K562 (cell line): Measurements from ENCODE around the gene ZNF148. TPM values are rescaled to one million over a fixed set of nuclear protein-coding genes. Genes with fewer than 3 reads are reported as not detected.

Experiments used
- ATAC-seq: fragments of 200-7000 bp; cut with Tn5 transposase; 3 replicates; pipeline ENCODE4 v1.9.1; 2020; ENCODE audit warnings: moderate library complexity
- BruUV-seq: library from RNA; stranded (reverse); fragments of 400-500 nt; replicated peaks from 2 replicates; lab custom pipeline; 2021; lab: Mats Ljungman, UMichigan
- CTCF ChIA-PET: fragments of 300-600 bp; formaldehyde crosslinking; extraction: SDS; loops from one replicate; lab custom pipeline; 2021; ENCODE audit warnings: low intra/inter-chr PET ratio; lab: Yijun Ruan, JAX
- POLR2A ChIA-PET: fragments of 300-600, 350-650 bp; sonication (Branson Sonifier 250); formaldehyde crosslinking; extraction: SDS; loops from one replicate; lab custom pipeline; 2021; ENCODE audit warnings: antibody characterized with exemption, inconsistent platforms; lab: Yijun Ruan, JAX
- DNase-seq, 4 experiments: peaks; one replicate each; pipeline versions ENCODE4 v3.0.0 to v3.0.0-alpha.2; 2011 to 2018; ENCODE audit warnings: low spot score in 3 of 4, mixed read lengths in 3 of 4; ENCODE audit errors: extremely low read depth in 1 of 4
- FAIRE-seq: peaks from 2 replicates; lab custom pipeline; 2011; peaks lifted over from hg19 to GRCh38; lab: Jason Lieb, UNC
- H2AFZ ChIP-seq: 2 replicates; pipeline ENCODE4 v1.6.0; 2011; ENCODE audit warnings: low read depth, low read length, control low read depth, inconsistent platforms
- H3K27ac ChIP-seq: fragments of 200-600 bp; 3 replicates; pipeline ENCODE4 v1.8.0; 2011; ENCODE audit warnings: low read depth, mild to moderate bottlenecking, control low read depth, inconsistent platforms, low read length, moderate library complexity, mixed read lengths; ENCODE audit errors: extremely low read depth
- H3K27me3 ChIP-seq, 2 experiments: fragments of 300-600 bp in 1 of 2; 2 replicates in 1 of 2; 3 replicates in 1 of 2; pipeline versions ENCODE4 v1.6.0 to v1.8.0; 2011; ENCODE audit warnings: inconsistent platforms in 2 of 2, low read length in 2 of 2, mild to moderate bottlenecking in 1 of 2, mixed read lengths in 1 of 2, moderate library complexity in 1 of 2; ENCODE audit not compliant: control insufficient read depth in 2 of 2, insufficient read depth in 2 of 2
- H3K36me3 ChIP-seq: fragments of 300-600 bp; 3 replicates; pipeline ENCODE4 v1.8.0; 2011; ENCODE audit warnings: mild to moderate bottlenecking, low read length, inconsistent platforms; ENCODE audit not compliant: control insufficient read depth, insufficient read depth
- H3K4me1 ChIP-seq, 2 experiments: fragments of 200-600 bp in 1 of 2; replicated peaks in 1 of 2; 2 replicates in 1 of 2; 3 replicates in 1 of 2; pipeline versions ENCODE4 v1.5.1 to v1.8.0; 2011; ENCODE audit warnings: inconsistent platforms in 2 of 2, low read length in 2 of 2, mild to moderate bottlenecking in 1 of 2, mixed read lengths in 1 of 2, moderate library complexity in 1 of 2; ENCODE audit not compliant: control insufficient read depth in 2 of 2, insufficient read depth in 2 of 2
- H3K4me2 ChIP-seq: 2 replicates; pipeline ENCODE4 v1.6.1; 2011; ENCODE audit warnings: low read length, control low read depth, inconsistent platforms, mixed read lengths; ENCODE audit not compliant: insufficient read depth
- H3K4me3 ChIP-seq: fragments of 200-600 bp; sonication (generic), shearing (Covaris generic); 2 replicates; pipeline ENCODE4 v1.5.1; 2016; ENCODE audit warnings: control low read depth, inconsistent platforms
- H3K79me2 ChIP-seq: fragments of 200-600 bp; 3 replicates; pipeline ENCODE4 v1.8.0; 2011; ENCODE audit warnings: low read length, inconsistent platforms; ENCODE audit not compliant: control insufficient read depth, insufficient read depth
- H3K9ac ChIP-seq, 2 experiments: 2 replicates each; pipeline versions ENCODE4 v1.6.0 to v1.6.1; 2011; ENCODE audit warnings: low read depth in 2 of 2, low read length in 2 of 2, control low read depth in 1 of 2, inconsistent platforms in 1 of 2, mild to moderate bottlenecking in 1 of 2, mixed read lengths in 1 of 2; ENCODE audit not compliant: insufficient read depth in 1 of 2
- H3K9me1 ChIP-seq: one replicate; pipeline ENCODE4 v1.6.0; 2011; ENCODE audit warnings: inconsistent platforms, mild to moderate bottlenecking, low read length, moderate library complexity; ENCODE audit not compliant: control insufficient read depth, insufficient read depth
- H3K9me3 ChIP-seq: replicated peaks from 2 replicates; pipeline ENCODE4 v1.5.1; 2011; ENCODE audit warnings: low read depth, low read length, inconsistent platforms; ENCODE audit not compliant: control insufficient read depth, insufficient read depth
- H4K20me1 ChIP-seq: replicated peaks from 2 replicates; pipeline ENCODE4 v1.6.1; 2011; ENCODE audit warnings: low read length, inconsistent platforms, mixed read lengths; ENCODE audit not compliant: control insufficient read depth, insufficient read depth
- BMI1 ChIP-seq: fragments of 150-350 bp; IDR thresholded peaks from 2 replicates; pipeline ENCODE4 v1.6.1; 2014; ENCODE audit warnings: low read length
- CEBPB ChIP-seq: fragments of 450-650 bp; IDR thresholded peaks from 2 replicates; pipeline ENCODE4 v1.6.1; 2016; ENCODE audit warnings: missing genetic modification characterization, missing compliant biosample characterization
- CREM ChIP-seq: IDR thresholded peaks from 2 replicates; pipeline ENCODE4 v1.6.1; 2014; ENCODE audit warnings: antibody characterized with exemption, low read depth
- DMBX1 ChIP-seq: fragments of 250-450 bp; sonication (Bioruptor Pico); IDR thresholded peaks from 2 replicates; pipeline ENCODE4 v1.8.0; 2022; ENCODE audit warnings: inconsistent platforms, mild to moderate bottlenecking, moderate library complexity, borderline replicate concordance
- ESRRA ChIP-seq: fragments of 450-650 bp; IDR thresholded peaks from 2 replicates; pipeline ENCODE4 v1.6.1; 2014; ENCODE audit warnings: low read depth, mild to moderate bottlenecking, moderate library complexity, borderline replicate concordance
- FOXA3 ChIP-seq, 2 experiments: fragments of 450-650 bp in 1 of 2; sonication (generic) in 1 of 2; formaldehyde crosslinking; IDR thresholded peaks in 1 of 2; conservative IDR thresholded peaks in 1 of 2; 2 replicates each; pipeline versions ENCODE4 v1.4.0 to v1.8.0; 2020 to 2022; ENCODE audit warnings: mild to moderate bottlenecking in 2 of 2, missing genetic modification reagents in 1 of 2
- MEIS2 ChIP-seq: fragments of 450-650 bp; IDR thresholded peaks from 2 replicates; pipeline ENCODE4 v1.6.1; 2014; ENCODE audit warnings: mild to moderate bottlenecking; ENCODE audit not compliant: partially characterized antibody
- MXI1 ChIP-seq: IDR thresholded peaks from 2 replicates; pipeline ENCODE4 v1.6.1; 2011; ENCODE audit warnings: low read depth, mild to moderate bottlenecking, improper control_type of control experiment, low read length
- MYNN ChIP-seq, 2 experiments: sonication (generic); formaldehyde crosslinking in 1 of 2; IDR thresholded peaks; 2 replicates each; pipeline versions ENCODE4 v1.5.0 to v1.6.1; 2016 to 2020; ENCODE audit warnings: antibody characterized with exemption in 1 of 2, missing genetic modification reagents in 1 of 2
- NCOA1 ChIP-seq: fragments of 450-650 bp; IDR thresholded peaks from 2 replicates; pipeline ENCODE4 v1.6.1; 2016; ENCODE audit warnings: low read depth
- POLR3G ChIP-seq: IDR thresholded peaks from 2 replicates; pipeline ENCODE4 v1.6.1; 2011; ENCODE audit not compliant: insufficient read length, insufficient replicate concordance; ENCODE audit errors: extremely low read depth
- POU5F1 ChIP-seq: fragments of 150-350 bp; IDR thresholded peaks from 2 replicates; pipeline ENCODE4 v1.6.1; 2014; ENCODE audit warnings: borderline replicate concordance, low read length, low read depth, mild to moderate bottlenecking; ENCODE audit not compliant: partially characterized antibody
- TBL1XR1 ChIP-seq, 2 experiments: IDR thresholded peaks; 2 replicates each; pipeline ENCODE4 v1.6.1; 2012; ENCODE audit warnings: improper control_type of control experiment in 2 of 2, low read length in 2 of 2, mild to moderate bottlenecking in 1 of 2
- TCF7L2 ChIP-seq: fragments of 150-350 bp; IDR thresholded peaks from 2 replicates; pipeline ENCODE4 v1.6.1; 2016; ENCODE audit warnings: low read depth, mild to moderate bottlenecking, low read length, moderate library complexity
- TCFL5 ChIP-seq: fragments of 250-450 bp; sonication (Bioruptor Pico); conservative IDR thresholded peaks from 2 replicates; pipeline ENCODE4 v1.6.1; 2021; ENCODE audit warnings: mild to moderate bottlenecking, moderate library complexity, matching md5 sums
- ZC3H4 ChIP-seq: sonication (generic); formaldehyde crosslinking; IDR thresholded peaks from 2 replicates; pipeline ENCODE4 v1.9.0; 2021; ENCODE audit warnings: missing genetic modification reagents, borderline replicate concordance
- ZEB2 ChIP-seq: fragments of 450-650 bp; IDR thresholded peaks from 2 replicates; pipeline ENCODE4 v1.6.1; 2016
- ZFX ChIP-seq: sonication (generic); formaldehyde crosslinking; IDR thresholded peaks from 2 replicates; pipeline ENCODE4 v1.8.0; 2022; ENCODE audit warnings: mild to moderate bottlenecking, missing genetic modification reagents, moderate library complexity
- ZNF551 ChIP-seq: fragments of 250-450 bp; sonication (Bioruptor Pico); IDR thresholded peaks from 2 replicates; pipeline ENCODE4 v1.5.0; 2021; ENCODE audit warnings: mild to moderate bottlenecking, moderate library complexity
- ZNF707 ChIP-seq: fragments of 250-450 bp; sonication (Bioruptor Pico); conservative IDR thresholded peaks from 2 replicates; pipeline ENCODE4 v1.8.0; 2022; ENCODE audit warnings: inconsistent platforms, mild to moderate bottlenecking, moderate library complexity
- ZNF77 ChIP-seq: fragments of 250-450 bp; sonication (Bioruptor Pico); IDR thresholded peaks from 2 replicates; pipeline ENCODE4 v1.5.0; 2020
- WGBS: fragments of 100-300 bp; shearing (Covaris generic); methylation state at CpG from one replicate; pipeline ENCODE4 v1.1.6; 2016; ENCODE audit warnings: low coverage, mixed read lengths; ENCODE audit not compliant: insufficient coverage; ENCODE audit errors: missing lambda C conversion rate; 5-methylcytosine and 5-hydroxymethylcytosine counted together
- in situ Hi-C: fragments of 300-500 bp; cut with MboI; formaldehyde crosslinking; loops from 4 replicates; pipeline ENCODE4 v1.15.0; 2018; ENCODE audit warnings: inconsistent platforms, mixed read lengths
- intact Hi-C: fragments of 100-400 bp; cut with micrococcal nuclease; formaldehyde crosslinking; loops from 2 replicates; pipeline ENCODE4 v1.14.2; 2022
- polyA plus RNA-seq, 8 experiments: library from polyadenylated mRNA; depleted of rRNA in 4 of 8; stranded (reverse) in 5 of 8; unstranded in 3 of 8; fragments of >200 nt; fragmentation: Nextera tagmentation in 2 of 8; fragmentation: Illumina TruSeq in 1 of 8; extraction: Ambion mirVana in 2 of 8; extraction: Trizol in 1 of 8; gene quantifications; 2 replicates each; pipeline versions ENCODE4 v1.2.1 to v1.2.3, GENCODE V29; 2011 to 2014; ENCODE audit warnings: inconsistent platforms in 1 of 8, missing spikeins in 1 of 8
- total RNA-seq, 7 experiments: library from RNA; depleted of rRNA in 6 of 7; stranded (reverse); fragments of >200 nt in 6 of 7; fragmentation: Illumina TruSeq in 2 of 7; extraction: Trizol in 2 of 7; gene quantifications; 2 replicates each; pipeline versions ENCODE4 v1.2.1 to v1.2.3, GENCODE V29; 2011 to 2021; ENCODE audit warnings: low replicate concordance in 1 of 7
- TF ChIP-seq, protein P1 (sequence below): fragments of 450-650 bp; IDR thresholded peaks from 2 replicates; pipeline ENCODE4 v1.6.1; 2016
- TF ChIP-seq, protein P2 (sequence below), 2 experiments: IDR thresholded peaks; 2 replicates each; pipeline ENCODE4 v1.6.1; 2011; ENCODE audit warnings: borderline replicate concordance in 1 of 2, control low read depth in 1 of 2, low read depth in 1 of 2, low read length in 1 of 2, mild to moderate bottlenecking in 1 of 2, mixed read lengths in 1 of 2, moderate library complexity in 1 of 2; ENCODE audit not compliant: insufficient read depth in 1 of 2, insufficient read length in 1 of 2, poor library complexity in 1 of 2, severe bottlenecking in 1 of 2; ENCODE audit errors: extremely low read depth in 1 of 2

The ZNF148 gene
- total and polyA plus RNA-seq, 9 of the 15 experiments (the other 6 are each of a cell fraction or from before 2014, with no cell fraction given) = 2.7 to 15.1 (median 8.3) TPM

- DNase-seq (peak in 2 of 4 experiments; percentile 5), ATAC-seq (no peak), FAIRE-seq (no peak)
- Histone ChIP-seq H4K20me1 (no peaks in the 10 kb centered on the region), H3K4me2 (no peak overlapping the region), H3K79me2 (peaks cover 23% of the 10 kb centered on the region), H3K36me3 (peaks cover 20% of the 10 kb centered on the region), H3K9me3 (no peaks in the 10 kb centered on the region), H2AFZ (no peak overlapping the region), H3K9me1 (no peaks in the 10 kb centered on the region), H3K4me1 (peaks cover 0 to 3% of the 10 kb centered on the region in 2 experiments; a peak in 1 of 5 replicates), H3K4me3 (no peak overlapping the region), H3K9ac (no peak overlapping the region), H3K27me3 (no peaks in the 10 kb centered on the region), H3K27ac (no peak overlapping the region)
- no TSS peak for BruUV-seq
- ChIA-PET POLR2A (no interaction called here), CTCF (no interaction called here)
- in situ Hi-C loops (no loop called here), intact Hi-C loops (no loop called here)
- 86% methylated on average over 6 of the region's 6 CpGs for WGBS
- no peak for TF ChIP-seq MXI1
- no peak for TF ChIP-seq TCFL5 (CRISPR knock-in tag)
- TF ChIP-seq, protein P1, sequence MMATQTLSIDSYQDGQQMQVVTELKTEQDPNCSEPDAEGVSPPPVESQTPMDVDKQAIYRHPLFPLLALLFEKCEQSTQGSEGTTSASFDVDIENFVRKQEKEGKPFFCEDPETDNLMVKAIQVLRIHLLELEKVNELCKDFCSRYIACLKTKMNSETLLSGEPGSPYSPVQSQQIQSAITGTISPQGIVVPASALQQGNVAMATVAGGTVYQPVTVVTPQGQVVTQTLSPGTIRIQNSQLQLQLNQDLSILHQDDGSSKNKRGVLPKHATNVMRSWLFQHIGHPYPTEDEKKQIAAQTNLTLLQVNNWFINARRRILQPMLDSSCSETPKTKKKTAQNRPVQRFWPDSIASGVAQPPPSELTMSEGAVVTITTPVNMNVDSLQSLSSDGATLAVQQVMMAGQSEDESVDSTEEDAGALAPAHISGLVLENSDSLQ = peak; percentile 57
- TF ChIP-seq POLR3G = no peak
- TF ChIP-seq MYNN (IDR thresholded peaks at IDR 0.05) = no peak
- TF ChIP-seq MYNN (CRISPR knock-in tag; IDR thresholded peaks at IDR 0.05) = no peak
- no peak for TF ChIP-seq NCOA1
- no peak for TF ChIP-seq ZC3H4 (CRISPR knock-in tag)
- no peak for TF ChIP-seq ZNF551
- no peak for TF ChIP-seq BMI1
- no peak for TF ChIP-seq TCF7L2
- no peak for TF ChIP-seq ZFX (CRISPR knock-in tag)
- no peak for TF ChIP-seq FOXA3 (CRISPR knock-in tag; conservative IDR thresholded peaks at IDR 0.05 in 1 of 2, IDR thresholded peaks at IDR 0.05 in 1 of 2)
- TF ChIP-seq MEIS2 = peak; percentile 48
- no peak for TF ChIP-seq POU5F1
- TF ChIP-seq CEBPB (tag) = peak; percentile 62
- TF ChIP-seq, protein P2, sequence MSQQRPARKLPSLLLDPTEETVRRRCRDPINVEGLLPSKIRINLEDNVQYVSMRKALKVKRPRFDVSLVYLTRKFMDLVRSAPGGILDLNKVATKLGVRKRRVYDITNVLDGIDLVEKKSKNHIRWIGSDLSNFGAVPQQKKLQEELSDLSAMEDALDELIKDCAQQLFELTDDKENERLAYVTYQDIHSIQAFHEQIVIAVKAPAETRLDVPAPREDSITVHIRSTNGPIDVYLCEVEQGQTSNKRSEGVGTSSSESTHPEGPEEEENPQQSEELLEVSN (IDR thresholded peaks at IDR 0.05; ENCODE audit: borderline replicate concordance in 1 of 2, extremely low read depth in 1 of 2, insufficient read depth in 1 of 2, insufficient read length in 1 of 2, low read depth in 1 of 2, low read length in 1 of 2, poor library complexity in 1 of 2, severe bottlenecking in 1 of 2) = no peak
- TF ChIP-seq ZNF77 = no peak
- no peak for TF ChIP-seq ESRRA
- no peak for TF ChIP-seq ZEB2
- TF ChIP-seq CREM = no peak
- TF ChIP-seq ZNF707 (CRISPR knock-in tag) = no peak
- no peak for TF ChIP-seq DMBX1 (CRISPR knock-in tag)
- TF ChIP-seq TBL1XR1 (IDR thresholded peaks at IDR 0.05; ENCODE audit: low read length in 2 of 2) = no peak
Observed at GRCh38 chr3:125313060-125313635, 62.0 kb downstream of the ZNF148 start.
